Suppressor macrophage treated with lipopolysaccharide for 1 hour (primary cell): ENCODE data around the gene CHD2.
"Not testable (repeated sequence)": the region's sequence is repeated elsewhere in the genome, so short reads cannot be mapped to it uniquely, and the experiment has no call there.

ENCODE experiments used
- DNase-seq, 3 donors: peaks; one replicate each; pipeline ENCODE4 v3.0.0-alpha.2; 2020 to 2022

Gene CHD2

DNA sequence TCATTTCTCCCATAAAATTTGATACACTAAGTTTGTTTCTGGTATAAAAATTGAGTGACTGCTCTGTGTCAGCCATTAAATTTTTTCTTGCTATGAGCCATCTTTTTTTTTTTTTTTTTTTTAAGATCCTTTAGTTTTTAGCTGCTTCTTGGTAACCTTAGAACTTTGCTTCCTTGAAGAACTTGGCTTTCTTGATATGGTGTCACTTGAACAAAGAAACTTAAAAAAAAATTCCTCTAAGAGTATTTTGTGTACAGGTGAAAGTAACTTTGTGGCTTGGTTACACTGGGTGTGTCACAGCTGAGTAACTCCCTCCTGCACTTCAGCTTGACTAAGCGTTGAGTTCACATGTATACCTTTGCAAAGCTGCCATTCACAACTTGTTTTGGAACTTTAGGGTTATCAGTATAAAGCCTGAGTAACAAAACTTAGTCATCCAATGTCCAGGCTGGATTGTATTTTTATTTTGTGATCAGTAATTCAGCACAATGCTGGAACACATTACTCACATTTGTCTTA is 6.5 kb downstream of the CHD2 start:
- peak in 2 of 3 donors; percentile 53 to 73 for DNase-seq

GRCh38 chr15:92907229-92907628 is 7.1 kb downstream of the CHD2 start:
- no peak for DNase-seq

GRCh38 chr15:92907896-92908712 is 8.0 kb downstream of the CHD2 start:
- DNase-seq, result peak; percentile 76 to 89 (median 83)

GRCh38 chr15:92908713-92909057 is 8.6 kb downstream of the CHD2 start:
- no peak for DNase-seq

DNA sequence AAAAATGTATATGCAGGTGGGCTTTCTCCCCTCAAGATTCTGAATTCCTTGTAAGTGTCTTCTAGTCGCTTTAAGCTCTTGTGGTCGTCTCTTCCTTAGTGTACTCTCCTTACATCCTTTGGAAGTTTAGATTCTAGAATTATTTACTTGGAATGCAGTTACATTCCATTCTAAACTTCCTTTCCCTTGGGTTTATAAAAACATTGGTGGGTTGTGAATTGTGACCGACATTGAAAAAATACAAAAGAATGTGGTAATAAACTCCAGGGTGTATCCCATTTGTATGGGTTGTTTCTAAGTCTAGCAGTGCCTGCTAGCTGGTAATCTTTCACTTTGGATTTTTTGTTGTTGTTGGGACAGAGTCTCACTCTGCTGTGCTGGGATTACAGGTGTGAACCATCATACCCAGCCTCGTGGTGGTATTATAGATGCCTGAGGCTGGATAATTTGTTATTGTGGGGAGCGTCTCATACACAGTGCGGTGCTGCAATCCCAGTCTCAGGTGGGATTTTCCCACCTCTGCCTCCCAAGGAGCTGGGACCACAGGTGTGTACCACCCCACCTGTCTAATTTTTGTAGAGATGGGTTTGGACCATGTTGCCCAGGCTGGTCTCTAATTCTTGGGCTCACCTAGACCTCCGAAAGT is 9.1 kb downstream of the CHD2 start:
- no peak for DNase-seq

DNA sequence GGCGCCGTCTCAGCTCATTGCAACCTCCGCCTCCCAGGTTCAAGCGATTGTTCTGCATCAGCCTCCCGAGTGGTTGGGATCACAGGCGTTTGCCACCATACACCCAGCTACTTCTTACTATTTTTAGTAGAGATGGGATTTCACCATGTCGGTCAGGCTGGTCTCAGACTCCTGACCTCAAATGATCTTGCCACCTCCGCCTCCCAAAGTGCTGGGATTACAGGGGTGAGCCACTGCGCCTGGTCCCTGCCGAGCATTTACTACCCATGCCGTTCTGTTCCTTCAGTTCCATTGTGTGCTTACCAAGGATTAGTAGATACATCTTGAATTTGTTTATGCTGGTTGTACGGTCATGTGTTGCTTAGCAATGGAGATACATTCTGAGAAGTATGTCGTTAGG is 10.3 kb downstream of the CHD2 start:
- no peak for DNase-seq

DNA sequence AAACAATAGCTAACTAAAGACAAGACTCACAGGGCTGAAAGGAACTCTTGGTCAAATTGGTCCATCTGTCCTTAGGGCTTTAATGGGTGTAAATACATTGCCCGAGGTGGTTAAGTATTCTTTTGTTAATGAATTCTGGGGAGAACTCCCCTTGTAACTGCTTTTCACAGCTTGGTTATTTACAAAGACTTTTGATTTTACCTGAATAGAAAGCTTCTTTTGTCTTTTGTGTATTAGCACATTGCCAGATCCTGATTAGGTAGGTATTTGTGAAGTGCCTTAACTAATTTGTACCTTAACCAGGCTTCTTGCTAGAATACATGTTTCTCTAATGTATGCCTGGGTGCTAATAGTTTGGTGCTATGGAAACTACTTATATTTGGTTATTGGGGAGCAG is 14.0 kb downstream of the CHD2 start:
- DNase-seq, result no peak

DNA sequence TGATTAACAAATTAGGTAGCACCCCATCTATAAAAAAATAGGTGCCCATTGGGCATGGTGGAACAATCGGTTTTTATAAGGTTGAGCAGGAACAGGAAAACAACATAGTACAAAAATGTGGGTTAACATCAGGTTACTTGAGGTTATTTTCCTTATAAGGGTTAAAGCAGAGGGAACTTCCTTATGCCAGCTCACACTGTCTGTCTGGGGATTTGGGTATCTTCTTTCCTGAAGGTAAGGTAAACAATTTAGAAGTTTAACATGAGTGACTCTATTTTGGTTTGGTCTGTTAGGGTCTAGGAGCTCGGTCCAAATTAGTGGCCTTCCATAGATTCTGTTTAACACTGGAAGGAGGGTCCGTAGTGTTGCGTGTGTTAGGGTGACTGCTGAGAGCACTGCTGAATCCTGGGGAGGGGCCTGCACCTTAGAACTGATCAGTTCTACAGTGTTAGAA is 14.7 kb downstream of the CHD2 start:
- DNase-seq, result peak in 2 of 3 donors; percentile 55 to 62

DNA sequence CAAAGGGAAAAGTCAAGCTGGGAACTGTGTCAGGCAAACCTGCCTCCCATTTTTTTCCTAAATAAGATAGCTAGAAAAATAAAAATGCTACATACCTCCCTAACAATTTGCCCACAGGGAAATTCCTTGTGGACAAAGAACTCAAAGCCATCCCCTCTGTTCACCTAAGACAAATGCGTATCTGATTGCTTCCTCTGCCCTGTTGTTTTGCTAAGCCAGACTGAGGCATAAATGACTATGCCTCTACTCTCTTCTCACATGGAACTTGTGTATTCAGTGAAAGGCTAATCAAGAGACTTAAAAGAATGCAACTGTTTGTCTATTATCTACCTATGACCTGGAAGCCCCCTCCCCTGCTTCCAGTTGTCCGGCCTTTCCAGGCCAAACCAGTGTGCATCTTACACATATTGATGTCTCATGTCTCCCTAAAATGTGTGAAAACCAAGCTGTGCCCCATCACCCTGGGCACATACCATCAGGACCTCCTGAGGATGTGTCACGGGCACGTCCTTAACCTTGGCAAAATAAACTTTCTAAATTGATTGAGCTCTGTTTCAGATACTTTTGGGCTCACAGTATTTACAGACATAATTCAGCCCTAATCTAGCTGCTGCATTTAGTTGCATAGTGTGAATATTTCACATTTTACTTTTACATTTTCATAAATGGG is 15.8 kb downstream of the CHD2 start:
- DNase-seq, result peak in 1 of 3 donors; percentile 18

DNA sequence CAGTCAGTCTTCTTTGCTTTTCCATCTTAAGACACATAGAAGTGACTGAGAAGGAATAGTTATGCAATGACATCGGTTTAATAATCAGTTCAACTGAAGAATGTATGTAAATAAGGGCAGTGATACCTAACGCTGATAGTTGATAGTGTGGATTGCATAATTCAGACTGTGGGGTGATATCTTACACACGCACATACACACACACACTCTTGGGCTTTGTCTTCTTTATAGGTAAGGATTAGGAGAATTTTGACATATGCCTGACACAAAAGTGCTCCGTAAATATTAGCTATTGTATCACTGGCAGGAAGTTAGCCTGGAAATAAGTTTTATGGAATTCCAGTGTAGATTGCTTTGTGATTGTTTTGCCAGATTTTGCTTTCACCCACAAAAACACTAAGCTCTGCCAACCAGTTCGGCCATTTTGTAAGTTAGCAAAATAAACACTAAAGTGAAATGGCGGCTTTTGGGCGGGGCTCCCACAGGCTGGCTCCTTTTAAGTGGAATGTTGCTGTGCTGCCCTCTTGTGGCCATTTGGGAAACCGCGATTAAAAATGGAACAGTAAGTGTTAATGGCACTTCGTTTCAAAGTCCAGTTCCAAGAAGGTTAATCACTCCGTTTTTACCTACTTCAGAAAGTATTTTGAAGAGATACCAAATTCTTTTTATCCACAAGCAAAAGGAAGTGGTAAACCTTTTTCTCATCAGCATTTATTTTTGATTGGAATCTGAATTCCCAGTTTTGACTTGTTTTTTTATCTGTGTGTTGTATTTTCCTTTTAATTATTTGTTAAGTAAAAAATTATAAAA is 17.7 kb downstream of the CHD2 start:
- peak; percentile 95 to 98 (median 96) for DNase-seq

DNA sequence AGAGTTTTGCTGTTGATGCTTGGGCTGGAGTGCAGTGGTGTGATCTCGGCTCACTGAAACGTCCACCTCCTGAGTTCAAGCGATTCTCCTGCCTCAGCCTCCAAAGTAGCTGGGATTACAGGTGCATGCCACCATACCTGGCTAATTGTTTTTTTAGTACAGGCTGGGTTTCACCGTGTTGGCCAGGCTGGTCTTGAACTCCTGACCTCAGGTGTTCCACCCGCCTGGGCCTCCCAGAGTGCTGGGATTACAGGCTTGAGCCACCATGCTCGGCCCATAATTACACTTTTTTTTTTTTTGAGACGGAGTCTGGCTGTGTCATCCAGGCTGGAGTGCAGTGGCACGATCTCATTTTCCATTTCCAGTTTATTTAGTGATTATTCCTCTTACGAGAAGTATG is 18.8 kb downstream of the CHD2 start:
- DNase-seq, result not testable (repeated sequence)

- DNase-seq, result no peak
Observed at GRCh38 chr15:92920595-92921161, 20.6 kb downstream of the CHD2 start.

DNA sequence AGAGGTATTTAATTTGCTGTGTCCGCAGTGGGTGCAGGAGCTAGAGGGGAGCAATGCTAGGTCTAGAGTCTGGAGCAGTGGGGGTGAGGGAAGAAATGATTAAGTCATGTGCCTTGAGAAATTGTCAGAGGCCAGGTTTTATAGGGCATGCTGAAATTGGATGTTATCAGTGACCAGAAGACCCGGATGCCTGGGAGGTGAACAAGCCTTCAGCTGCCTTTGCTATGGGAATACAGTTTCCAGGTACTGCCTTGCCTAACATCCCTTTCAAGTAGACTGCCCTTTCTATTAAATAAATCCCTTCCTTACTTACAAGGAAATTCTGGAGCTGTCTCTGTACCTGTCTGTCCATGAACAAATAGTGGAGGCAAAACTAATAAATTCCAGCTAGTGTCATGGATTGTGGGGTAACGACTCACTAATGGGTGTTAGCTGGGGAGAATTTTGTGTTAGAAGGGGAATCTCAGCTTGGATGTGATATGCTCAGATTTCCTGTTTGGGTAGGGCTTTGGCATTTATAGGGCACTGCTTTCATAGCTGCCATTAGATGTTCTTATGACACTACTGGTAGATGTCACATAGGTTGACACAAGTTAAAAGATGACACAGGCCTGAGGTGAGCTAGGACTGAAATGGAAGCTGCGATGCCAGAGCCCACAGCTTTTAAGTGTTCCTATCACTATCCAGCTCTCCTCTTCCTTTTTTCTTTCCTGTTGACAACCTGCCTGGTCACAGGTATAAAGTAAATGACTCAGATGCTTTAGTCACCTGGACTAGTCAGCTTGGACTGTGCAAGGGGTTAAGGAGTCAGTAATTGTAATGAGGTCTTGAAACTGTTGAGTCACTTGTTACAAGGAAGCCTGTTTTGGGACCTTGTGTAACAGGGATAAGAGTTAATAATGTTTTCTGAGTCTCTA is 21.3 kb downstream of the CHD2 start:
- peak in 2 of 3 donors; percentile 61 to 63 for DNase-seq

GRCh38 chr15:92922418-92923002 is 22.4 kb downstream of the CHD2 start:
- no peak for DNase-seq

DNA sequence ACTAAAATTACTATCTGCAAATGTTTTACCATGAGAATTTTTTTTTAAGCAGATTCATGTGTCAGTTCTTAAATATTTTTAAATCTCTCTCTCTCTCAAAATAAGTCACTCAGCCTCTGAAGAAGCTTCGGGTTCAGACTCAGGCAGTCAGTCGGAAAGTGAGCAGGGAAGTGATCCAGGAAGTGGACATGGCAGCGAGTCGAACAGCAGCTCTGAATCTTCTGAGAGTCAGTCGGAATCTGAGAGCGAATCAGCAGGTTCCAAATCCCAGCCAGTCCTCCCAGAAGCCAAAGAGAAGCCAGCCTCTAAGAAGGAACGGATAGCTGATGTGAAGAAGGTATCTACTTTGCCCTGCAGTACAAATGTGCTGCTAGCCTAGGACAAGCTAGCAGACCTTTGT is 24.1 kb downstream of the CHD2 start:
- DNase-seq, result peak in 2 of 3 donors; percentile 48 to 56

DNA sequence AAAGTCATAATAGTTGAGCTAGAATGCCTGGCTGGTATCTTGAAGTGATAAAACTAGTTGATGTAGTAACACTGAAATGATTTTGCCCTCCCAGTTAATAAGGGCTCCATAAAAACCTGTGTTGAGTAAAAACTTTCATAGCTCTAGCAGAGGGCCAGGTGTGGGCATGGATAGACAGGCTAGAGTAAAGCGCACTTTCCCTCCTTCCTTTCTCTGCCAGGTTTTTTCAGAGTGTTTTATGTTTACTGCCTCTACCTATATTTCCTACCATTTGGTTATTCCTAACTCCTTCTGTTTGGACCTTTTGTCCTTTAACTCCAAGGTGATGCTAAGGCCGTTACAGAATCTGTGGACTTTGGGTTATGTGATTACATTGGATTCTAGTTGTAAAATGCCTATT is 25.3 kb downstream of the CHD2 start:
- DNase-seq, result no peak

- no peak for DNase-seq
Observed at GRCh38 chr15:92928225-92928750, 28.2 kb downstream of the CHD2 start.

GRCh38 chr15:92929002-92929401 is 28.9 kb downstream of the CHD2 start:
- DNase-seq, result no peak

- no peak for DNase-seq
Observed at GRCh38 chr15:92930054-92930621, 30.0 kb downstream of the CHD2 start.

DNA sequence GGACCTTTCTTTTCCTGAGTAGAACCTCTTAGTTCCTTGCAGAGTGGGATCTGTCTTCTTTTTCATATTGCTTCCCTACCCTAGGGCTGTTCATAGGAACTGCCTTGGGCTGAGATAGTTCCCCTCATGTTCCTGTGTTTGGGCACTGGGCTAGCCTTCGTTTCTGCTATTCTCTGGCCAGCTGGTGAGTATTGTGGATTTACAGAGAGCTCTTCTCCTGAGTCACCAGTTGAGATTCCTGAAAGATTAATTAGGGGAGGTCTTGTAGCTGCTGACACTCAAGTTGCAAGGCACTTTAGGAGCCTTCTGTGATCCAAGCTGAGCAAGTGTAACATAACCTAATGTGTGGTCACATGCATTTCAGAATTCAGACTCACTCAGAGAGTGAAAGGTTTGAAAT is 30.7 kb downstream of the CHD2 start:
- DNase-seq, result no peak
